ENCODE data around the gene CPLX1. TPM values are rescaled to one million over a fixed set of nuclear protein-coding genes. Genes with fewer than 3 reads are reported as not detected.

The CPLX1 gene
- total RNA-seq, 4 donors from 2014 or later, result 1.8 to 2.4 (median 2.4) TPM; not detected in 1

- Histone ChIP-seq H3K9me3 (peaks cover 0 to 86% (median 8%) of the 10 kb centered on the region in 4 donors), H3K4me1 (no peaks in the 10 kb centered on the region), H3K27ac (no peak overlapping the region), H3K4me3 (no peak overlapping the region), H3K36me3 (peaks cover 10 to 98% (median 31%) of the 10 kb centered on the region in 3 donors), H3K27me3 (no peaks in the 10 kb centered on the region)
- TF ChIP-seq CTCF (IDR thresholded peaks at IDR 0.05) (no peak), POLR2A (IDR thresholded peaks at IDR 0.05) (no peak), EP300 (IDR thresholded peaks at IDR 0.05) (no peak)
- DNase-seq (ENCODE audit: low spot score in 2 of 2), result no peak
- 81 to 89% methylated on average over 14 of the region's 16 CpGs for WGBS, 2 donors
Observed at GRCh38 chr4:764405-765169, 61.3 kb downstream of the CPLX1 start.

- Histone ChIP-seq H3K27me3 (no peaks in the 10 kb centered on the region), H3K4me1 (no peaks in the 10 kb centered on the region), H3K9me3 (peaks cover 0 to 84% (median 7%) of the 10 kb centered on the region in 4 donors), H3K4me3 (no peak overlapping the region), H3K36me3 (peaks cover 10 to 92% (median 31%) of the 10 kb centered on the region in 3 donors), H3K27ac (no peak overlapping the region)
- 88 to 96% methylated on average over 11 of the region's 11 CpGs for WGBS, 2 donors
- TF ChIP-seq CTCF (IDR thresholded peaks at IDR 0.05) (no peak), POLR2A (IDR thresholded peaks at IDR 0.05) (no peak), EP300 (IDR thresholded peaks at IDR 0.05) (no peak)
- no peak for DNase-seq (ENCODE audit: low spot score in 2 of 2)
Observed at GRCh38 chr4:763922-764321, 62.0 kb downstream of the CPLX1 start.

GRCh38 chr4:763191-763810, 62.6 kb downstream of the CPLX1 start:
- peaks cover 10 to 86% (median 31%) of the 10 kb centered on the region in 3 donors for H3K36me3 ChIP-seq
- no peak overlapping the region for H3K27ac ChIP-seq
- H3K27me3 ChIP-seq, result no peaks in the 10 kb centered on the region
- no peak for DNase-seq (ENCODE audit: low spot score in 2 of 2)
- H3K4me1 ChIP-seq, result no peaks in the 10 kb centered on the region
- H3K9me3 ChIP-seq, result peaks cover 0 to 80% (median 6%) of the 10 kb centered on the region in 4 donors
- WGBS, 2 donors, result 83 to 86% methylated on average over 23 of the region's 23 CpGs
- TF ChIP-seq EP300 (IDR thresholded peaks at IDR 0.05) (no peak), CTCF (IDR thresholded peaks at IDR 0.05) (no peak), POLR2A (IDR thresholded peaks at IDR 0.05) (no peak)
- no peak overlapping the region for H3K4me3 ChIP-seq

- Histone ChIP-seq H3K36me3 (peaks cover 10 to 86% (median 31%) of the 10 kb centered on the region in 3 donors), H3K4me1 (no peaks in the 10 kb centered on the region), H3K9me3 (peaks cover 0 to 72% (median 6%) of the 10 kb centered on the region in 4 donors), H3K4me3 (no peak overlapping the region), H3K27ac (no peak overlapping the region), H3K27me3 (no peaks in the 10 kb centered on the region)
- no peak for DNase-seq (ENCODE audit: low spot score in 2 of 2)
- TF ChIP-seq POLR2A (IDR thresholded peaks at IDR 0.05) (no peak), CTCF (IDR thresholded peaks at IDR 0.05) (peak in 1 of 5 experiments; percentile 18), EP300 (IDR thresholded peaks at IDR 0.05) (peak in 1 of 2 donors; percentile 5)
- WGBS, 2 donors, result 84 to 89% methylated on average over 23 to 24 of the region's 24 CpGs
Observed at GRCh38 chr4:762211-763190, 63.4 kb downstream of the CPLX1 start.

Measured in tibial nerve (tissue), 4 donors.